ENCODE measurements around the gene DCC. TPM values are rescaled to one million over a fixed set of nuclear protein-coding genes. Genes with fewer than 3 reads are reported as not detected.

DCC gene
- total and polyA plus RNA-seq, 9 of the 15 experiments (the other 6 are each of a cell fraction or from before 2014, with no cell fraction given), result not detected

DNA sequence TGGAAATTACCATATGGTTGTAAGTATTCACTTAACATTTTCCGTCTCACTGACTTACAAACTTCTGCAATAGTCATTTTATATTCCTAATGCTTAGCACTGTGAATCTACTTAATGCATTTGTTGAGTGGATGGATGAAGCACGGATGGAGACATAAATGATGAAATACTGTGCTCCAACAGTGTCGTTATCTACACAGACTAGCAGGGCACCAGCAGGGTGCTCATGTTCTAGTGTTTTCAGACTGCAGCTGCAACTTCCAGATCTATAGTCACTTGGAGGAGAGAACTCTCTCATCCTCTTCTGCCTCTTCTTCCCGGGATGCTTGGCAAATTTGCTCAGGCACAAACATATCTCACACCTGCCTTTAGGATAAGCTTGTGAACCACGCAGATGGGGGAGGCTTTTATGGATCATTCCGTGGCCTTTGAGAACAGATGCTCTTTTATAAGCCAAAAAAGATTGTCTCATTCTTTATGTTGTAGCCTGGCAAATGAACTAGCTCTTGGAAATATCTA lies 1086.7 kb downstream of the DCC start:
- H3K79me2 ChIP-seq (ENCODE audit: control insufficient read depth, insufficient read depth, low read length), result no peaks in the 10 kb centered on the region
- no peak overlapping the region for H2AFZ ChIP-seq (ENCODE audit: low read depth, low read length)
- in situ Hi-C loops (cut with MboI), result no loop called here
- H3K36me3 ChIP-seq (ENCODE audit: control insufficient read depth, insufficient read depth, low read length), result no peaks in the 10 kb centered on the region
- TF ChIP-seq ARID2 (IDR thresholded peaks at IDR 0.05) (no peak), TAF7 (tag; IDR thresholded peaks at IDR 0.05) (no peak), GATA2 (CRISPR knock-in tag; IDR thresholded peaks at IDR 0.05) (no peak), NR2C2 (CRISPR knock-in tag; IDR thresholded peaks at IDR 0.05) (no peak), NR2C2 (tag; IDR thresholded peaks at IDR 0.05) (no peak), ARNT (IDR thresholded peaks at IDR 0.05) (no peak), FOXA1 (IDR thresholded peaks at IDR 0.05; ENCODE audit: borderline replicate concordance) (no peak)
- TF ChIP-seq, protein P1, sequence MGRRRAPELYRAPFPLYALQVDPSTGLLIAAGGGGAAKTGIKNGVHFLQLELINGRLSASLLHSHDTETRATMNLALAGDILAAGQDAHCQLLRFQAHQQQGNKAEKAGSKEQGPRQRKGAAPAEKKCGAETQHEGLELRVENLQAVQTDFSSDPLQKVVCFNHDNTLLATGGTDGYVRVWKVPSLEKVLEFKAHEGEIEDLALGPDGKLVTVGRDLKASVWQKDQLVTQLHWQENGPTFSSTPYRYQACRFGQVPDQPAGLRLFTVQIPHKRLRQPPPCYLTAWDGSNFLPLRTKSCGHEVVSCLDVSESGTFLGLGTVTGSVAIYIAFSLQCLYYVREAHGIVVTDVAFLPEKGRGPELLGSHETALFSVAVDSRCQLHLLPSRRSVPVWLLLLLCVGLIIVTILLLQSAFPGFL (CRISPR knock-in tag; IDR thresholded peaks at IDR 0.05), result no peak
- H3K9me1 ChIP-seq (ENCODE audit: control insufficient read depth, insufficient read depth, low read length), result no peaks in the 10 kb centered on the region
- H3K4me1 ChIP-seq (replicated peaks in 1 of 2; ENCODE audit: control insufficient read depth in 2 of 2, insufficient read depth in 2 of 2, low read length in 2 of 2), result no peaks in the 10 kb centered on the region
- no peak overlapping the region for H3K4me2 ChIP-seq (ENCODE audit: insufficient read depth, low read length)
- no peak for FAIRE-seq
- WGBS (ENCODE audit: insufficient coverage, low coverage, missing lambda C conversion rate), result 3% methylated on average over 6 of the region's 6 CpGs
- no peaks in the 10 kb centered on the region for H3K27me3 ChIP-seq (ENCODE audit: control insufficient read depth in 2 of 2, insufficient read depth in 2 of 2, low read length in 2 of 2)
- ChIA-PET POLR2A (no interaction called here), CTCF (ENCODE audit: low intra/inter-chr PET ratio) (no interaction called here)
- DNase-seq (ENCODE audit: extremely low read depth in 1 of 4, low spot score in 3 of 4), result no peak
- intact Hi-C loops (cut with micrococcal nuclease), result no loop called here
- no peaks in the 10 kb centered on the region for H3K9me3 ChIP-seq (replicated peaks; ENCODE audit: control insufficient read depth, insufficient read depth, low read depth, low read length)
- no peaks in the 10 kb centered on the region for H4K20me1 ChIP-seq (replicated peaks; ENCODE audit: control insufficient read depth, insufficient read depth, low read length)
- no peak overlapping the region for H3K4me3 ChIP-seq
- ATAC-seq, result no peak
- BruUV-seq (replicated peaks), result no TSS peak
- H3K9ac ChIP-seq (ENCODE audit: insufficient read depth in 1 of 2, low read depth in 2 of 2, low read length in 2 of 2), result no peak overlapping the region
- no peak overlapping the region for H3K27ac ChIP-seq (ENCODE audit: extremely low read depth, low read depth, low read length)

All from K562 (cell line).